MCF 10A (cell line): ENCODE results near the gene RPTOR. TPM values are rescaled to one million over a fixed set of nuclear protein-coding genes. Genes with fewer than 3 reads are reported as not detected.
A peak's percentile ranks its signal among the peaks of the same experiment; 100 is the strongest.

ENCODE experiments used
- BruUV-seq: library from RNA; stranded (reverse); fragments of 400-500 nt; replicated peaks from 2 replicates; lab custom pipeline; 2021; lab: Mats Ljungman, UMichigan
- CTCF ChIA-PET: fragments of 300-600 bp; sonication (Branson Sonifier 250); formaldehyde crosslinking; extraction: SDS; loops from one replicate; lab custom pipeline; 2021; ENCODE audit warnings: antibody characterized with exemption, inconsistent platforms; lab: Yijun Ruan, JAX
- POLR2A ChIA-PET: fragments of 300-600, 350-650 bp; sonication (Branson Sonifier 250); formaldehyde crosslinking; extraction: SDS; loops from one replicate; lab custom pipeline; 2020; ENCODE audit warnings: antibody characterized with exemption, inconsistent platforms; lab: Yijun Ruan, JAX
- DNase-seq: peaks from one replicate; pipeline ENCODE4 v3.0.0-alpha.2; 2018; ENCODE audit not compliant: unreplicated experiment
- H3K27ac Mint-ChIP-seq: one replicate; pipeline ENCODE4 v1.8.0; 2022; ENCODE audit warnings: mild to moderate bottlenecking, low read depth, mixed read lengths; ENCODE audit not compliant: unreplicated experiment
- H3K27me3 Mint-ChIP-seq: one replicate; pipeline ENCODE4 v1.8.0; 2022; ENCODE audit warnings: mixed read lengths; ENCODE audit not compliant: insufficient read depth, unreplicated experiment
- H3K36me3 Mint-ChIP-seq: one replicate; pipeline ENCODE4 v1.8.0; 2022; ENCODE audit warnings: mild to moderate bottlenecking, moderate library complexity, mixed read lengths; ENCODE audit not compliant: insufficient read depth, unreplicated experiment
- H3K4me1 Mint-ChIP-seq: one replicate; pipeline ENCODE4 v1.8.0; 2022; ENCODE audit warnings: mixed read lengths; ENCODE audit not compliant: insufficient read depth, unreplicated experiment
- H3K4me3 Mint-ChIP-seq: one replicate; pipeline ENCODE4 v1.8.0; 2022; ENCODE audit warnings: mild to moderate bottlenecking, moderate library complexity, mixed read lengths; ENCODE audit not compliant: unreplicated experiment
- H3K9me3 Mint-ChIP-seq: one replicate; pipeline ENCODE4 v1.8.0; 2022; ENCODE audit warnings: mixed read lengths; ENCODE audit not compliant: unreplicated experiment
- CTCF ChIP-seq: fragments of 200-600 bp; IDR thresholded peaks from one replicate; pipeline ENCODE4 v1.8.0; 2022; ENCODE audit warnings: antibody characterized with exemption, mild to moderate bottlenecking; ENCODE audit not compliant: unreplicated experiment
- intact Hi-C: fragments of 100-400 bp; cut with micrococcal nuclease; formaldehyde crosslinking; loops from 2 replicates; pipeline ENCODE4 v1.14.1; 2022
- total RNA-seq: library from RNA; stranded (reverse); gene quantifications from 2 replicates; pipeline ENCODE4 v1.2.3, GENCODE V29; 2022

The RPTOR gene
- total RNA-seq, 1 experiment from 2014 or later: 41.3 TPM

- H3K4me1 Mint-ChIP-seq: peaks cover 6% of the 10 kb centered on the region
- no peaks in the 10 kb centered on the region for H3K9me3 Mint-ChIP-seq
- H3K4me3 Mint-ChIP-seq: no peak overlapping the region
- DNase-seq: no peak
- H3K36me3 Mint-ChIP-seq: peaks cover 19% of the 10 kb centered on the region
- BruUV-seq: no TSS peak
- CTCF ChIA-PET: no interaction called here
- intact Hi-C loops: no loop called here
- H3K27ac Mint-ChIP-seq: peak overlapping the region; percentile 38
- POLR2A ChIA-PET: interaction anchor here (0.6 kb wide), 3 partner anchors 12 to 241 kb away, joined by 3 to 4 read pairs (median 3); no protein-coding TSS in a partner anchor
- H3K27me3 Mint-ChIP-seq: no peaks in the 10 kb centered on the region
- TF ChIP-seq CTCF: no peak
Measured at GRCh38 chr17:80665792-80666191, 121.2 kb downstream of the RPTOR start.

DNA sequence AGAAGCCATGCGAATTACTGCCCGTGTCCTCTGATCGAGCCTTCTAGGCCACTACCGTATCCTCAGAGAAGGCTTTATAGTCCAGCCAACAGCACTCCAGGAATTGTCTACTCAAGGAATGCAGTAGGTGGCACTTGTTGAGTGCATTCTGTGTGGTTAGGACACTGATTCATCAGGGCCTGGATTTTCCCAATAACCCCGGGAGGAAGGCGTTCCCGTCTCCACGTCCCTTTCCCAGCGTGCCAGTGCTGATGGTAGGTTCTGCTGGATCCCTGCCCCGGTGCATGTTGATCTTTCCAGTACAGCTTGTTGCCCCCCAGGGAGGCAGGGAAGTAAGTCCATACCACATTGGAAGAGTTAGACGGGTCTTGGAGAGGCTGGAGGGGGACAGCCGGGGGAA is 122.2 kb downstream of the RPTOR start:
- CTCF ChIA-PET: no interaction called here
- no peaks in the 10 kb centered on the region for H3K27me3 Mint-ChIP-seq
- H3K4me3 Mint-ChIP-seq: no peak overlapping the region
- POLR2A ChIA-PET: no interaction called here
- peaks cover 19% of the 10 kb centered on the region for H3K36me3 Mint-ChIP-seq
- no peak overlapping the region for H3K27ac Mint-ChIP-seq
- intact Hi-C loops: no loop called here
- H3K4me1 Mint-ChIP-seq: peaks cover 6% of the 10 kb centered on the region
- no peak for TF ChIP-seq CTCF
- peak; percentile 11 for DNase-seq
- no TSS peak for BruUV-seq
- H3K9me3 Mint-ChIP-seq: no peaks in the 10 kb centered on the region

DNA sequence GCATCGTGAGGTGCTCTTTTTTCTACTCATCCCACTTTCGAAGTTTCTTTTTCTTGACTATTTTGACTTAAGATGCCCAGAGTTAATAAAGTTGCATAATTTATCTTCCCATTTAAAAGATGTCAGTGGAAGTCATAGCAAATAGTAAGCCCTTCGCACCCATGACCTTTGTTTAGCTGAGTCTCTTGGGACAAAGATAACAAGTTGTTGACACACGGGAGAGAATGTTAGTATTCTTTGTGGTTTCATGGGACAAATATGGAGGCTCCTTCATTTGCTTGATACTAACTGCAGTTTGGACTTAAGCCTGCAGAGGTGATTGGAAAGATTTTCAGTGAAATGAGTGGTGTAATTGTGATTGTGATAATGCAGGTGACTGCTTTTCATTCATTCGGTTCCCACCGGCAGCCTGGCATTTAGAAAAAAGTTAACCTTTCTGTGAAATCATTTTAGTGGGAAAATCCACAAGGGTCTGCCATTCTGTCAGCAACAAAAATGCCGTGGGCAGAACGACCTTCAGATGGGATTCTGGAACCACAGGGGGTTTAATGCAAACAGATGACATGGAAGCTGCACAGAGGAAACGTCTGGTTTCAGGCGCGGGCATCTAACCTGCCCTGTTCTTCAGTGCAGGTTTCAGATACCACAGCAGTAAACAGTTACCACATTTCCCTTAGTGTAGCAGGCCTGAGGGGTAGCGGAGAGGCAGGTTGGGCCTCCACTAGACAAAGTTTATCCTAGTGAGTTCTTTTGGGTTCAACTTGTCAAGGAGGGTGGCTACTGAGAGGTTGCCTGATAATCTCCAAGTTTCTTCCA is 123.0 kb downstream of the RPTOR start:
- ChIA-PET CTCF (no interaction called here), POLR2A (interaction anchor here (0.7 kb wide), 1 partner anchor 108 kb away, joined by 3 read pairs; no protein-coding TSS in a partner anchor)
- intact Hi-C loops: no loop called here
- Mint-ChIP-seq H3K27ac (no peak overlapping the region), H3K36me3 (peaks cover 19% of the 10 kb centered on the region), H3K27me3 (no peaks in the 10 kb centered on the region), H3K9me3 (no peaks in the 10 kb centered on the region), H3K4me1 (peaks cover 6% of the 10 kb centered on the region), H3K4me3 (no peak overlapping the region)
- no peak for DNase-seq
- TF ChIP-seq CTCF: no peak
- no TSS peak for BruUV-seq

DNA sequence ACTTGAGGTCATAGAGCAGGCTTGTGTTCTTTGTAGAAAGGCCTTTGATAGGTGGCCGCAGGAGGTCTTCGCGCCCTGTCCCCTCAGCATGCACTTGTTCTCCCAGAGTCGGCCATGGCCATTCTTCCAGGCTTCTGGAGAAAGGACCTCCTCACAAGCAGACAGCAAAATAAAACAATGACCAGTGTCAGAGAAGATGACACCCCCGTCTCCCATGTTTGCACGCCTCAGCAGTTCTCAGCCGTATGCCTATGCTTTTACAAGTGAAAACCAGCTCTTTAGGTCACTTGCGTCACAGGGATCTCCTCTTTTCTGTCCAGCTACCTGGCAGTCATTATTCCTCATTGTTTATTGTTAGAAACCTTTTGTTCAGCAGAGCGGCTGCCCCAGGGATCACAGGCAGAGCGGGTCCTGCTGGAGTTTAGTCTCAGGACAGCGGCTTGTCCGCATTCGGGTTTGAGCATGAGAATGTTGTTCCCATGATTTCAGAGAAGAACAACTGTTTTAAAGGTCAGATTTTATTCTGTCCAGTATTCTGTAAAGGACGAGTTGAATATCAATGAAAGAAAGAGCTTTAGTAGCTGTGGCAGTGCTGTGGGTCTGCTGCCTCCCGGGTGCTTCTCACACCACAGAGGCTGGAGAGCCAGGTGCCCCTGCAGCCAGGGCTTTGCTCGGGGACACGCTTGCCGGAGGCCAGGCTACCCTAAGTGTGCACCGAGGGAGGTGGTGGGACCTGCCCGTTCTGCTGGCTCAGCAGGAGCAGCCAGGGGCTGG is 123.9 kb downstream of the RPTOR start:
- CTCF ChIA-PET: no interaction called here
- H3K27me3 Mint-ChIP-seq: no peaks in the 10 kb centered on the region
- H3K27ac Mint-ChIP-seq: no peak overlapping the region
- intact Hi-C loops: no loop called here
- no TSS peak for BruUV-seq
- POLR2A ChIA-PET: no interaction called here
- no peaks in the 10 kb centered on the region for H3K9me3 Mint-ChIP-seq
- H3K4me1 Mint-ChIP-seq: peaks cover 8% of the 10 kb centered on the region
- no peak for DNase-seq
- H3K36me3 Mint-ChIP-seq: peaks cover 19% of the 10 kb centered on the region
- TF ChIP-seq CTCF: no peak
- H3K4me3 Mint-ChIP-seq: no peak overlapping the region
